HG02678 (cell line): Measurements from ENCODE around the gene COQ4.

Experiments used
- ATAC-seq: cut with Tn5 transposase; IDR thresholded peaks from one replicate; pipeline ENCODE4 v1.9.1; 2021; ENCODE audit warnings: mild to moderate bottlenecking, moderate library complexity; ENCODE audit not compliant: unreplicated experiment

Gene COQ4

GRCh38 chr9:128340691-128341434, 18.2 kb downstream of the COQ4 start:
- no peak for ATAC-seq

DNA sequence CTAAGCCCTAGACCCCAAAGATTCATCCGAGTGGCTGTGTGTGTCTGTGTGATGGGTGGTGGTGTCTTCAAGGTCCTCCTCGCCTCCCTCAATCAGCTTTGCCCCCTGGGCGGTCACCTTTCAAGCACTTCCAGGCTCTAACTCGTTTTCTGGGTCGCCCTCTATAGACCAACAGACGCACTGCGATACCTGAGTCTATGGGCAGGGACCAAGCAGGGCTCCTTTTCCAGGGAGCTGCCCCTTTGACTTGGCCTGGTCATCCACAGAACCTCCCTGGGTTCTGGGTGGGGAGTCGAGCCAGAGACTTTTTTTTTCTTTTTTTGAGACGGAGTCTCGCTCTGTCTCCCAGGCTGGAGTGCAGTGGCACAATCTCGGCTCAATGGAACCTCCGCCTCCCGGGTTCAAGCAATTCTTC, 18.8 kb downstream of the COQ4 start:
- ATAC-seq, result peak; percentile 36

DNA sequence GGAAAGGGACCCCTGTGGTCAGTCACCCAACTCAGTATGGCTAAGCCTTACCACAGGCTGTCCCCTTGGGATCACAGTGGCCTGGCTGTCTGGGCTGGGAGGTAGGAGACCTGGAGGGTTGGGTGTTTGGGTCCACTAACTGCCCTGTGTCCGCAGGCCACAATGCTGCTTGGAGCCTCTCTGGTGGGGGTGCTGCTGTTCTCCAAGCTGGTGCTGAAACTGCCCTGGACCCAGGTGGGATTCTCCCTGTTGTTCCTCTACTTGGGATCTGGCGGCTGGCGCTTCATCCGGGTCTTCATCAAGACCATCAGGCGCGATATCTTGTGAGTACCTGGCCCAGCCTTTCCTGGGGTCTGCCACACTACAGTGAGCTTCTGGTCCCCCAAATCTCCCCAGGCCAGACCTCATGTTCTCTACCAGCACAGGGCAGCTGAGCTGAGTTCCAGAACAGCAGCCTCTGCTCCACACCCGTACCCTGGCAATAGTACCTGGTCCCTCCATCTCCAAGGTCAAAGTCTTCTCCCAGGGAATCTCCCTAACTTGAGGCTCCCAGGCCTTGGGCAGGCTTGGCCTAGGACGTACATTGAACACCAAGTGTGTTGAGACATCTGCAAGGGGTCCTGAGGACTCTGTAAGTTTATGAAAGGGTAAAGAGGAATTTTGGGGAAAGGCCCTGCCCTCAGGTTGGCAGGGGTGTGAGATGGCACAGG, 20.5 kb downstream of the COQ4 start:
- ATAC-seq, result no peak

DNA sequence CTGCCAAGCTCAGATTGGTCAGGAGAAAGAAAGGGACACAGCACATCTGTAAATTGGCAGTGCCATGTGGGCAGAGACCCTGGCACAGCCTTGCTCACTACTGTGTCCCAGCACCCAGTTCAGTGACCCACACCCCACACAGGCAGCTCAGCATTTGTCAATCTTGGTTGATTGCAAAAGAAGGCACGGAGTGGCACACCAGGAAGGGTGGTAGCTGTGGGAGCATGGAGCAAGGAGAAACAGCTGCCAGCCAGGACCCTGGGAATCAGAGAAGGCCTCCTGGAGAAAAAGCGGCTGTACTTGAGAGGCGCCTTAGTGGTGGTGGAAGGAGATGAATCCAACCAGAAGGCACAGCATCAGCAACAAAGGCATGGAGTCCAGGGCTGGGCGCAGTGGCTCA, 21.2 kb downstream of the COQ4 start:
- ATAC-seq, result no peak

- ATAC-seq, result no peak
Measured at GRCh38 chr9:128344931-128345605, 22.4 kb downstream of the COQ4 start.

- no peak for ATAC-seq
Measured at GRCh38 chr9:128349125-128349524, 26.5 kb downstream of the COQ4 start.

DNA sequence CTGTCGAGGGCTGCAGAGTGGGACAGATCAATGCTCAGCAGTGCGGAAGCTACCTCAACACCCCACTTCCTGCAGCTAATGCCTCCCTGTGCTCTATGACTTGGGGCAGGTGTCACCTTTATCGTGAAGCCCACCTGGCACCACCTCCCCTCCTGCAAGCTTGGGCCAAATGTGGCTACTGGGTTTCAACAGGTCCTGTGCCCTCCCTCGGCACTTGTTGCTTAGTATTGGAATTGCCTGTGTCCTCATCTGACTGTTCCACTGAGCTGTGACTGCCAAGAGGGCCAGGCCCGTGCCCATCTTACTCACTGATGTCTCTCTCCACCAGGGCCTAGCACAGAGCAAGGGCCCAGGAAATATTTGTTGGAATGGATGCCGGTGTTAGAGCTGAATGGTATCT, 27.1 kb downstream of the COQ4 start:
- ATAC-seq, result no peak

GRCh38 chr9:128355451-128355850, 32.8 kb downstream of the COQ4 start:
- no peak for ATAC-seq

DNA sequence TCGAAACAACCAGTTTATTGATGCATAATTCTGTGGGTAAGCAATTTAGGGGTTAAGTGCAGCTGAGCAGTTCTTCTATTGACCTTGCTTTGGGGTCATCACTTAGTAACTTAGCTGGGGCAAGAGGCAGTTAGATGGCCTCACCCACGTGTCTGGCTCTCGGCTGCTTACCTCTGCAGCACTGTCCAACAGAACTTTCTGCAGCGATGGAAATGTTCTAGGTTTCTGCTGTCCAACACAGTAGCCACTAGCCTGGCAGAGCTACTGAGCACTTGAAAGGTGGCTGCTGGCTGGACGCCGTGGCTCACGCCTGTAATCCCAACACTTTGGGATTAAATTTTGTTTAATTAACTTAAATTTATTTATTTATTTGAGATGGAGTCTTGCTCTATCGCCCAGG, 35.5 kb downstream of the COQ4 start:
- ATAC-seq, result no peak

GRCh38 chr9:128358861-128359260, 36.2 kb downstream of the COQ4 start:
- no peak for ATAC-seq

DNA sequence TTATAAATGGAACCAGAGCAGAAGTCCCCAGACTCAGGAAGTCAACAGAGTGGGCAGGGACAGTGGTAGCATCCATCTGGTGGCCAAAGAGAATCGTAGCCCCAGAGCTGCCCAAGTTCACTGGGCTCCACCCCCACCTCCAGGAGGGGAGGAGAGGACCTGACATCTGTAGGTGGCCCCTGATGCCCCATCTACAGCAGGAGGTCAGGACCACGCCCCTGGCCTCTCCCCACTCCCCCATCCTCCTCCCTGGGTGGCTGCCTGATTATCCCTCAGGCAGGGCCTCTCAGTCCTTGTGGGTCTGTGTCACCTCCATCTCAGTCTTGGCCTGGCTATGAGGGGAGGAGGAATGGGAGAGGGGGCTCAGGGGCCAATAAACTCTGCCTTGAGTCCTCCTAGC, 38.2 kb downstream of the COQ4 start:
- no peak for ATAC-seq

- ATAC-seq, result no peak
Measured at GRCh38 chr9:128361296-128361985, 38.8 kb downstream of the COQ4 start.

DNA sequence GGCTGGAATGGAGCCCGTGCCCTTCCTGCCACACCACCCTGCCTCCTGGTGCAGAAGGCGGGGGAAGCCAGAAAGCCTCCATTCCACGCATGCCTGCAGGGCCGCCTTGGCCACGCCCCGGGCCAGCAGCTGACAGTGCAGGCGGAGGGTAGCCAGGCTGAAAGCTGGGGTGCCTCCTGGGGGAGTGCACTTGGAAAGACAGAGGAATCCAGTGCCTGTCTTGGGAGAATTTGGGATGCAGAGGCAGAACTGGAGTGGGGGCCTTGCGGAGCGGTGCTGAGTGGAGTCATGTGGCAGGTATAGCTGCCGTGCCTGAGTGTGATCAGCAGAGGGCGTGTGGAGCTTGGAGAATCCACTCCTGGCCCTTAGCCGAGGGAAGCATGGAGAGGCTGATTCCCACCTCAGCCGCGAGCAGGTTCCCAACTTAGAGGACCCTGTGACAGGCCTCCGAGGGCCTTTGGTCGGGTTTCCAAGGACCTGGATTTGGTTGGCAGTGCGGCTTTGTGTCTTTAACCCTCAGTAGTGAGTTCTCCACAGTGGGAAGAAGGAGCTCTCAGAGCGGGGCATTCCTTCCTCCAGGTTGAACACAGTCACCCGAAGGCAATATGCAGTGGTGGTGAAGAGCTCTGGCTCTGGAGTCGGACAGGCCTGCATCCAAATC, 39.5 kb downstream of the COQ4 start:
- peak; percentile 74 for ATAC-seq

- ATAC-seq, result no peak
Measured at GRCh38 chr9:128362774-128363173, 40.1 kb downstream of the COQ4 start.

DNA sequence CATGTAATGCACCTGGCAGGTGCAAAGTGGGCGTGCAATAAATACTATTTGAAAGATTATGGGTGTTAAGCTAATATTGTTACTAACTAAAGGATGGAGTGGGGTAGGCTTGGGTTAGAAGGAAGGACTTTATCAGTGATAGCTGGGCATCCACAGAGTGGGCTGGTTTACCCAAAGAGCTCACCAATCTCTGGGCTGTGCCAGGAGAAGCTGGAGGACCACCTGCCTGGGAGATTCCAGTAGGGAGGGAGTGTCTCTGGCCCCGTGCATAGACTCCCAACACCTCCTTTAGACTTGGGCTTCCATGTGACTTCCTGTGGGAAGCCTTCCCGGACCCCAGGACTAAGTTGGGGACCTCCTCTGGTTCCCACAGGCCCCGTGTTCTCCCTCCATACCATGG, 42.9 kb downstream of the COQ4 start:
- ATAC-seq, result no peak

- no peak for ATAC-seq
Measured at GRCh38 chr9:128369024-128369706, 46.5 kb downstream of the COQ4 start.

GRCh38 chr9:128370367-128370751, 47.7 kb downstream of the COQ4 start:
- no peak for ATAC-seq

- ATAC-seq, result peak; percentile 93
Measured at GRCh38 chr9:128370752-128371629, 48.4 kb downstream of the COQ4 start, which contains the start of gene URM1. URM1 (plus strand) TSS chr9:128371374; CDS start chr9:128371381, 7 bp downstream.

DNA sequence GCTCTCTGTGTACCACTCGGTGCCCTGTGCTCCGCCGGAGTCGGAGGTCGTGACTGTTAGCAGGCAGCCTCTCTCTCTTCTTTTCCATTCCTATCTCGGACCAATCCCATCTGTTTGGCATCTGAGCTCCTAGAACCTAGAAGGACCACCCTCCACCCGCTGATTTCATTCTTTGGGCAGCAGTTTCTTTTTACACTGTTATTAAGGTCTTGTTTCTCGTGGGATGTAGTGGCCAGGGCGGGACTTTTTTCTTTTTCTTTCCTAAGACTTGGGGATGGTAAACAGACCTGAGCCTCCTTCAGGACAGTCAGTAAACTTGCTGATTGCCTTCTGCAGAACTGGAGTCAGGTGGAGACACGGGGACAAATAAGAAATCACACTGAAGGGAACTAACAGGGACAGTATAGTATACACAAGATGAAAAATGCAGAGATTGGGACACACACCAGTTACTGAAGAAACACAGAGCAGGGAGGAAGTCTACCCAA, 49.0 kb downstream of the COQ4 start:
- ATAC-seq, result no peak
